IMR-90 (cell line): ENCODE data around the gene CELA3B. TPM values are rescaled to one million over a fixed set of nuclear protein-coding genes. Genes with fewer than 3 reads are reported as not detected.
A peak's percentile ranks its signal among the peaks of the same experiment; 100 is the strongest.
"Not testable (repeated sequence)": the region's sequence is repeated elsewhere in the genome, so short reads cannot be mapped to it uniquely, and the experiment has no call there.

ENCODE experiments used
- ATAC-seq: fragments of 200-7000 bp; cut with Tn5 transposase; 2 replicates; pipeline ENCODE4 v1.9.1; 2020; ENCODE audit warnings: low read depth, mild to moderate bottlenecking, moderate library complexity
- Bru-seq: library from RNA; stranded (reverse); fragments of 400-500 nt; gene quantifications from one replicate; lab custom pipeline; 2021; lab: Mats Ljungman, UMichigan
- BruChase-seq, 2 experiments: library from RNA; stranded (reverse); fragments of 400-500 nt; gene quantifications; one replicate each; lab custom pipeline; 2021; lab: Mats Ljungman, UMichigan
- BruUV-seq: library from RNA; stranded (reverse); fragments of 400-500 nt; replicated peaks from 2 replicates; lab custom pipeline; 2021; lab: Mats Ljungman, UMichigan
- CTCF ChIA-PET: fragments of 300-600 bp; formaldehyde crosslinking; extraction: SDS; loops from one replicate; lab custom pipeline; 2021; ENCODE audit warnings: antibody characterized with exemption; lab: Yijun Ruan, JAX
- POLR2A ChIA-PET: fragments of 300-600 bp; sonication (Branson Sonifier 250); formaldehyde crosslinking; loops from one replicate; lab custom pipeline; 2022; ENCODE audit warnings: antibody characterized with exemption; ENCODE audit not compliant: unreplicated experiment; lab: Charles Lee
- DNase-seq: peaks from one replicate; pipeline ENCODE4 v3.0.0; 2013
- H2AFZ ChIP-seq: replicated peaks from 2 replicates; pipeline ENCODE3; 2013; ENCODE audit warnings: low read length, mild to moderate bottlenecking; ENCODE audit not compliant: poor library complexity
- H2AK5ac ChIP-seq: 2 replicates; pipeline ENCODE4 v1.6.1; 2013; ENCODE audit warnings: low read depth, low read length, inconsistent platforms
- H2AK9ac ChIP-seq: replicated peaks from 2 replicates; pipeline ENCODE3; 2013; ENCODE audit warnings: mild to moderate bottlenecking, low read depth, low read length, moderate library complexity; ENCODE audit not compliant: poor library complexity
- H2BK120ac ChIP-seq: 2 replicates; pipeline ENCODE4 v1.6.1; 2013; ENCODE audit warnings: low read depth, low read length, inconsistent platforms
- H2BK15ac ChIP-seq: 3 replicates; pipeline ENCODE4 v1.6.1; 2013; ENCODE audit warnings: low read depth, low read length, inconsistent platforms
- H2BK20ac ChIP-seq: 2 replicates; pipeline ENCODE4 v1.6.1; 2013; ENCODE audit warnings: low read depth, mild to moderate bottlenecking, inconsistent platforms, low read length, moderate library complexity
- H2BK5ac ChIP-seq: 2 replicates; pipeline ENCODE4 v1.6.1; 2013; ENCODE audit warnings: mild to moderate bottlenecking, low read depth, low read length, inconsistent platforms; ENCODE audit not compliant: poor library complexity, severe bottlenecking
- H3K14ac ChIP-seq: replicated peaks from 2 replicates; pipeline ENCODE4 v1.6.1; 2013; ENCODE audit warnings: low read depth, low read length, inconsistent platforms
- H3K18ac ChIP-seq: 2 replicates; pipeline ENCODE4 v1.6.1; 2013; ENCODE audit warnings: low read depth, low read length, control low read depth
- H3K23ac ChIP-seq: 2 replicates; pipeline ENCODE4 v1.6.1; 2013; ENCODE audit warnings: low read depth, low read length, inconsistent platforms
- H3K27ac ChIP-seq: 2 replicates; pipeline ENCODE4 v1.5.1; 2013; ENCODE audit warnings: mild to moderate bottlenecking, control low read depth, low read length; ENCODE audit not compliant: insufficient read depth
- H3K27me3 ChIP-seq: 2 replicates; pipeline ENCODE4 v1.6.1; 2013; ENCODE audit warnings: low read length; ENCODE audit not compliant: control insufficient read depth, insufficient read depth
- H3K36me3 ChIP-seq: 2 replicates; pipeline ENCODE4 v1.6.1; 2013; ENCODE audit warnings: low read length, mixed read lengths; ENCODE audit not compliant: control insufficient read depth, insufficient read depth
- H3K4ac ChIP-seq: 2 replicates; pipeline ENCODE4 v1.6.1; 2013; ENCODE audit warnings: low read depth, low read length, inconsistent platforms
- H3K4me1 ChIP-seq: 2 replicates; pipeline ENCODE4 v1.6.1; 2013; ENCODE audit warnings: low read length, mixed read lengths; ENCODE audit not compliant: control insufficient read depth, insufficient read depth
- H3K4me2 ChIP-seq: 2 replicates; pipeline ENCODE4 v1.6.1; 2013; ENCODE audit warnings: low read depth, mild to moderate bottlenecking, control low read depth, low read length, moderate library complexity
- H3K4me3 ChIP-seq: 2 replicates; pipeline ENCODE4 v1.5.1; 2013; ENCODE audit warnings: low read depth, mild to moderate bottlenecking, control low read depth, low read length, moderate library complexity; ENCODE audit not compliant: insufficient read depth
- H3K56ac ChIP-seq: 2 replicates; pipeline ENCODE4 v1.6.1; 2013; ENCODE audit warnings: low read length, inconsistent platforms; ENCODE audit not compliant: insufficient read depth; ENCODE audit errors: extremely low read depth
- H3K79me1 ChIP-seq, 2 experiments: 2 replicates each; pipeline ENCODE4 v1.6.1; 2013; ENCODE audit warnings: low read length in 2 of 2, inconsistent platforms in 1 of 2, low read depth in 1 of 2
- H3K9ac ChIP-seq: 2 replicates; pipeline ENCODE4 v1.6.1; 2013; ENCODE audit warnings: low read depth, low read length, control low read depth
- H3K9me1 ChIP-seq: 2 replicates; pipeline ENCODE4 v1.6.1; 2013; ENCODE audit warnings: low read length, inconsistent platforms; ENCODE audit not compliant: insufficient read depth
- H3K9me3 ChIP-seq: 2 replicates; pipeline ENCODE4 v1.6.1; 2013; ENCODE audit warnings: low read length; ENCODE audit not compliant: control insufficient read depth, insufficient read depth
- H4K20me1 ChIP-seq: 2 replicates; pipeline ENCODE4 v1.6.1; 2013; ENCODE audit warnings: low read length, inconsistent platforms; ENCODE audit not compliant: insufficient read depth
- H4K5ac ChIP-seq: 2 replicates; pipeline ENCODE4 v1.6.1; 2013; ENCODE audit warnings: mild to moderate bottlenecking, low read depth, low read length, control low read depth
- H4K8ac ChIP-seq, 2 experiments: 2 replicates each; pipeline ENCODE4 v1.6.1; 2013; ENCODE audit warnings: low read depth in 2 of 2, low read length in 2 of 2, control low read depth in 1 of 2, inconsistent platforms in 1 of 2
- H4K91ac ChIP-seq: 2 replicates; pipeline ENCODE4 v1.6.1; 2013; ENCODE audit warnings: low read depth, low read length, inconsistent platforms; ENCODE audit not compliant: insufficient read depth
- WGBS, 2 experiments: methylation state at CpG; one replicate each; pipeline versions ENCODE4 v1.1.5 to v1.1.7; 2013; ENCODE audit warnings: missing lambda C conversion rate in 2 of 2; ENCODE audit not compliant: insufficient read length in 1 of 2; ENCODE audit errors: extremely low coverage in 2 of 2; 5-methylcytosine and 5-hydroxymethylcytosine counted together
- dilution Hi-C: fragments of 300-500 bp; cut with HindIII; formaldehyde crosslinking; loops from one replicate; pipeline ENCODE4 v1.14.3; 2018; ENCODE audit warnings: low sequenced_read_pairs; ENCODE audit not compliant: unreplicated experiment
- in situ Hi-C: fragments of 300-500 bp; cut with MboI; formaldehyde crosslinking; loops from 3 replicates; pipeline ENCODE4 v1.14.3; 2019; ENCODE audit warnings: low sequenced_read_pairs, inconsistent platforms, mixed read lengths
- intact Hi-C: fragments of 100-400 bp; cut with micrococcal nuclease; formaldehyde crosslinking; loops from 2 replicates; pipeline ENCODE4 v1.10.0; 2022
- long read RNA-seq: library from polyadenylated mRNA; unstranded; transcript quantifications from one replicate; pipeline ENCODE4 v2.0.0, GENCODE V29; 2021; ENCODE audit not compliant: unreplicated experiment
- polyA plus RNA-seq, 3 experiments: library from polyadenylated mRNA; depleted of rRNA; stranded (reverse); fragments of >200 nt; gene quantifications; 2 replicates each; pipeline ENCODE4 v1.2.3, GENCODE V29; 2012; ENCODE audit warnings: low replicate concordance in 1 of 3
- total RNA-seq: library from RNA; depleted of rRNA; stranded (reverse); fragments of >200 nt; gene quantifications from 2 replicates; pipeline ENCODE4 v1.2.3, GENCODE V29; 2012; rRNA removed

The CELA3B gene
- not detected in 2 replicates for total RNA-seq
- polyA plus RNA-seq (2012; rRNA removed), result not detected in 2 replicates
- polyA plus RNA-seq (2012; cell fraction: cytosol; rRNA removed), result not detected in 2 replicates
- polyA plus RNA-seq (2012; cell fraction: nucleus; rRNA removed; ENCODE audit: low replicate concordance), result not detected in 2 replicates
- not detected for Bru-seq, nascent RNA
- percentile 6 among the genes with signal in this experiment for BruChase-seq, experiment 1, labeled RNA remaining after a 6-hour chase
- not detected for BruChase-seq, experiment 2, labeled RNA remaining after a 2-hour chase
- long read RNA-seq, result 0 reads

DNA sequence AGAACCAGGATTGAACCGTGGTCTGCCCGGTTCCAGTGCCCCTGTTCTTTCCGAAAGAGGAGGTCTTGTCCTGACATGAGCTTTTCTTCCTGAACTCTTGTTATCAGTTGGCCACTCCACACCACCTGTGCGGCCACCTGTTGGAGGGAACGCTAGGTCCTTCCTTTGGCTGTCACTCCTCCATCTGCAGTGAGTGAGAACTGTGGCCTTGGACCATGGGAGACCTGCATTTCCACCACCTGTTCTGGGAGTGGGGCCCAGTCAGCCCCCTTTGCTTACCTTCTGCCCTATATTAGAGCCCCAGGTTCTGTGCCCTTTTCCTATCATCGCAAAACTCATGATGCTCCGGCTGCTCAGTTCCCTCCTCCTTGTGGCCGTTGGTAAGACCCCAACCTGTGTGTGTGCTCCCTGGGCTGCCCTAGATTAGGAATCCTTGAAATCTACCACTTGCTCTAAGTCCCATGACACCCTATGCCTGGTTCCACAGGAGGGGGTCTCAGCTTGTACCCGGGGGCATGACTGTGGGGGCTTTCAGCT, at the start of gene CELA3B:
Gene CELA3B, plus strand, starts transcription at position 320 of the 537 bp plus-strand sequence. Its CDS starts 18 bp downstream, at position 338.
- H3K79me1 ChIP-seq, H3K9ac ChIP-seq, H2BK120ac ChIP-seq, POLR2A ChIA-PET, in situ Hi-C loops, H3K14ac ChIP-seq, H3K18ac ChIP-seq, dilution Hi-C loops, H4K8ac ChIP-seq, H3K36me3 ChIP-seq, H3K4me2 ChIP-seq, BruUV-seq, H3K56ac ChIP-seq, H3K4me1 ChIP-seq, H3K23ac ChIP-seq, H2BK20ac ChIP-seq, H3K27ac ChIP-seq, H2AK5ac ChIP-seq, H2BK5ac ChIP-seq, DNase-seq, H4K20me1 ChIP-seq, H4K91ac ChIP-seq, ATAC-seq, H3K9me1 ChIP-seq, intact Hi-C loops, H3K4ac ChIP-seq, H2AK9ac ChIP-seq, H3K27me3 ChIP-seq, H3K9me3 ChIP-seq, H2AFZ ChIP-seq, CTCF ChIA-PET, H4K5ac ChIP-seq, H3K4me3 ChIP-seq, H2BK15ac ChIP-seq: not testable (repeated sequence)
- no CpG with 5 or more reads among the region's 9 CpGs for WGBS, 2 experiments
